Stromal cell of bone marrow (primary cell): ENCODE data around the gene SLC6A3.

Experiments
- DNase-seq: peaks from one replicate; pipeline ENCODE4 v3.0.0-alpha.2; 2012; ENCODE audit warnings: low read depth

The SLC6A3 gene

DNA sequence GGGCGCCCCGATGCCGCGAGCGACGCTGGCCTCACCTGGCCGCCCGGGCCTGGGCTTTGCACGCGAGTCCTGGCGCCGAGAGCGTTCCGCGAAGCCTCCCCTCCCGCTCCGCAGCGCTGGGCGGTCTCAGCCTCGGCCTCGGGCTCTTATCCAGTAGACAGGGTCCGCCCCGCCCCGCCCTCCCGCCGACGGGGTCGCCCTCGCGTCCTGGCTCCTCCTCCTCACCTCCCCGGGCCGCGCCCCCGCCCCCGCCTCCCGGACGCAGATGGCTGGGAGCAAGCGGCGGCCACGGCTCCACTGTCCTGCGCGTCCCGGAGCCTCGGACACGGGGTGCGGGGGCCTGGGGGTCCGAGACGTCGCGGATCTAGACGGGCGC, at the start of gene SLC6A3:
SLC6A3 (minus strand) TSS at position 128 of the 376 bp plus-strand sequence. CDS start 2,243 bp downstream, outside the sequence.
- no peak for DNase-seq

DNA sequence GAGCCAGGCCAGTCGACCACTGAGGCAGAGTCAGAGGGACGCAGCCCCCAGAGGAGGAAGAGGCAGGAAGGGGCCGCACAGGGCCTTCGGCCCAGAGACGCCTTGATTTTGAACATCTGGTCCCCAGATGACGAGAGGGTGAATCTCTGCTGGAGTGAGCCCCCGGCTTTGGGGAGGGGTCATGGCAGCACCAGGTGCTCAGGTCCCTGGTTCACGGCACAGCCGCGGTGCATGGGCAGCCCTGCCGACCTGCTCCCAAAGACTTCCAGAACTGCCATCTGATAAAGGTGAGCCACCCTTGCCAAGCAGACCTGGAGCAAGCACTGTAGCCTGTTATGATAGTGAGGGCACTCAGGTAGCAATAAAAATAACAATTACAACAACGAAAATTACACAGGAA, 48.7 kb upstream of the SLC6A3 start:
- DNase-seq = no peak

DNA sequence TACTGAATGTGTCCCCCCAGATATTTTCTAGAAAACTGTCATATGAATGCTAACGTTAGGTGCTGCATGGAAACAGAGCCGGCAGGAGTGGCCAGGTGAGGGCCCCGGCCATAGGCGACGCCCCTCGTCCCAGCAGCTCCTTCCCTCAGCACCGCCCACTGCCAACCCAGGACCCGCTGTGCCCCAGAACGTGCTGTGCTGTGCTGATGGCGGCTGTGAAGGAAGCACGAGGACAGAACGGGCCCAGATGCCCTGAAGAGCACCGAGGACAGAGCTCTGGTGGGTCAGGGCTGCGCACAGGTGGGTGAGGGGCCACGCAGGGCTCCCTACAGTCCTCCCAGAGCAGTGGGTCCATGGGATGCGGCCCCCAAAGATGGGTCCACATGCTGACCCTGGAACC, 48.2 kb upstream of the SLC6A3 start:
- DNase-seq = no peak

DNA sequence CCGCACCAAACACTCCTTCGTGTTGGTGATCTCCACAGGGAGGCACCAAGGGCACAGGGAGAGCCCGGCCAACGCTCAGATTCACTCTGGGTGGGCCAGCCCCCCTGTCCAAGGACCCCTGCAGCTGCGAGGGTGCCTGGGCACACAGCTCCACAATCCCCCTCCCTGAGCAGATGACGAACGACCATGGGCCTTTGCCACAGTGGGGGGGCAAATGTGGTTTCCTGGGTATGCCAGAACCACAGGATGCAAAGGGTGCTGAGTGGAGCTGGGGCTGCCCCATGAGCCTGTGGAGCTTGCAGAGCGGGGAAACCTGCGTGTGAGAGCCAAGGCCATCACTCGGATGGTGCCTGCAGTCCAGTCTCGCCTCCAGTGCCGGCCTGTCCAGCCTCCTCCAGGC, 47.5 kb upstream of the SLC6A3 start:
- DNase-seq = no peak

DNA sequence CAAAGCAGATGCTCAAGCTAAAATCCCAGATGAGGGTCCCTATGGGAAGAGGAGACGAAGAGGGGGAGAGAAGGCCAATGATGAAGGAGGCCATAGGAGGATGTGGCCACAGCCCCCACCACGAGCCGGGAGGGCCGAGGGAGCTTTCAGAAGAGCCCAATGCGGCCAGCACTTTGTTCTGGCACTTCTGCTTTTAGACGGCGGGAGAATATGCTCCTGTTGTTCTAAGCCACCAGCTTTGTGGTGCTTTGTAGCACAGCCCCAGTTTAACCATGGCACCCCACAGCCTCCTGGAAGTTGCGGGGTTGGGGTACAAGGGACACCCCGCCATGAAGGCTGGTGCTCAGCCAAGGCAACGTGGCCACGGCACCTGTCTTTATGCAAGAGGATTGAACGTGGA, 45.1 kb upstream of the SLC6A3 start:
- no peak for DNase-seq

DNA sequence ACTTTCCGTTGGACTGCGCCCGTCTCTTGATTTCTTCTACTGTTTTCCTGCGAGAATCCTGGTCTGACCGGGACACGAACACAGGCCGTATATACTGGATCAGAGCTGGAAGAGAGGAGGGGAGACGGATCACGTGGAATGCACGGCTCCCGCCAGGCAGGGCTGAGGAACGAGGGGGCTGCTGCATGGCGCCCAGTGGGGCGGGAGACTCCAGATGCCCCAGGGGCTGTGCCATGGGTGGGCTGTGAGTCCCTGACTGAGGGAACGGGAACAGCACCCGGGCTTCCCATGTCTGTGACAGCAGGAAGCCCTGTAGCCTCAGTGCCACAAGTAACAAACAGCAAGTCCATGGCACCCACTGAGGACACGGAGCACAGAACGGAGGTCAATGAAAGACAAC, 44.5 kb upstream of the SLC6A3 start:
- no peak for DNase-seq

DNA sequence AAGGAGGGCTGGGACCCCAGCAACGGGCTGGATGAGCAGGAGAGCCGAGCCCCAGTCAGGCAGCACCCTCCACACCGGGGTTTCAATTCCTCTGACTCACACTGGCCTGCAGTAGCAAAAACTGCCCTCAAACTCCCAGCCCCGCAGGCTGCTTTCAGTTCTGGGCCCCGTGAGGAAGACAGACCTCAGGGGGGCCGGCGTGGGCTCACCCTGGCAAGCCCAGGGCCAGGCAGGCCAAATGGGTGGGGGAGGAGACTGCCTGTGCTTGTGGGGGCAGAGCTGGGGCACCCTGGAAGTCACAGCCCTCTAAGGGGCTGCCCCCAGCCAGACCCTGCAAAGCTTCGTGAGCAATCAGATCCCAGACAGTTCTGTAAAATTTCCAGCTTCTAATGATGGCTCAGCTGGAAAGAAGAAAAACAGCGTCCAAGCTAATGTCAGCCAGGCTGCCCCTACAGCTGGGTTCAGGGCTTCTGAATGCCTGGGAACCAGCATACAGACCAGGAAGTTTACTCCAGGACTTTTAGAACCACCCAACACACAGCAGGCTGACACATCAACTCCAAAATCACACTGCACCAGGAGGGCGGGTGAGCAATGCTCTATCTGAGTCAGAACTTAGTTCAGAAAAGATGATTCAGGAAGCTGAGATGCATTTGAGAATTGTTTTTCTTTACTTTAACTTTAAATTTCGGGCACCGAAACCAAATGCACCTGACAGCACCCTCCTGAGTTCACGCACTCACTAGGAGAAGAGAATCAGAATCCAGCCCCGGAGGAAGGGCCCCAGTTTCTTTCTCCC, 43.8 kb upstream of the SLC6A3 start:
- DNase-seq = peak; percentile 90

DNA sequence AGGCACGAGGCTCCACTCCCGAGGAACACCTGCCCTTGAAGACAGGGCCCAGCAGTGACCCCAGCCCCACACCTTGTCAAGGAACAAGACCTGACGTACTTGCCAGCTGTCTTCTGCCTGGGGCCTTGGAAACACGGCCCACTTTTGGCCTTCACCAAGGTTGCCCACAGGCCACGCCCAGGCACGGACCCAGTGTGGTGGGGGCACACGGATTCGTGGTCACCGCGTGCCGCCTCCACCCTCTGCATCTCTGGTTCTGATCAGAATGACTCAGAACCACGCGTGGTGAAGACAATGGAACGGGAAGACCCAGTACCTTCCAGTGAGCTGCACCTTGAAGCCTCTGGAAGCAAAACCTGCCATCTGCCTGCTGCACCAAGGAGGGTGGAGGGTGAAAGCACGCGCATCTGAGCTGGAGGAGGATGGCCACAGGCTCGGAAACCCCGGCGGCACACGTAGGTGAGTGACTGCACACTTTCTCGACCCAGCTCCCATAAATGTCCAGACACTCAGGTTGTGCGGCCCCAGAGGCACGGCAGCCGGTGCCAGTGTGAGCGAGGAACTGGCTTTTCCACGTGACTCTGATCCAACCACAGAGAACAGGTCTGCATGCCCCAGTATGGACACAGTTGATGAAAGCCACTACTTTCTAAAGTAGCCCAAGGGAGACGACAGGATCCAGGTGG, 42.0 kb upstream of the SLC6A3 start:
- no peak for DNase-seq

DNA sequence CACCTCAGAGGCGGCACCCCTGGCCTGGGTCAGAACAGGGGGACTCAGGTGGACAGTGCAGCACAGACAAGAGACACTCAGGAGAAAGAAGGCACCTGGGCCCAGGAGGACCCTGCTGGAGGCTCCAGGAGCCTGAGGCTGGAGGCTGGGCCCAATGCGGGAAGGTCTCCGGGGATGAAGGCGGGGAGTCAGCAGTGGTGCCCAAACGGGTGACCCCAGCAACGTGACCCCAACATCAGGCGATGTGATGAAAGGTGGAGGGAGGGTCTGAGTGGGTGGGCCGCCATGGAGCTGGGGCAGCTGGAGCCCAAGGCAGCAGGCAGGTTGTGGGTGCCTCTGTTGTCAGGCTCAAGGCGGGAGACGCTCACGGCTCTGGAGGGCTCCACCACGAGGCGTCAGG, 41.0 kb upstream of the SLC6A3 start:
- DNase-seq = no peak

DNA sequence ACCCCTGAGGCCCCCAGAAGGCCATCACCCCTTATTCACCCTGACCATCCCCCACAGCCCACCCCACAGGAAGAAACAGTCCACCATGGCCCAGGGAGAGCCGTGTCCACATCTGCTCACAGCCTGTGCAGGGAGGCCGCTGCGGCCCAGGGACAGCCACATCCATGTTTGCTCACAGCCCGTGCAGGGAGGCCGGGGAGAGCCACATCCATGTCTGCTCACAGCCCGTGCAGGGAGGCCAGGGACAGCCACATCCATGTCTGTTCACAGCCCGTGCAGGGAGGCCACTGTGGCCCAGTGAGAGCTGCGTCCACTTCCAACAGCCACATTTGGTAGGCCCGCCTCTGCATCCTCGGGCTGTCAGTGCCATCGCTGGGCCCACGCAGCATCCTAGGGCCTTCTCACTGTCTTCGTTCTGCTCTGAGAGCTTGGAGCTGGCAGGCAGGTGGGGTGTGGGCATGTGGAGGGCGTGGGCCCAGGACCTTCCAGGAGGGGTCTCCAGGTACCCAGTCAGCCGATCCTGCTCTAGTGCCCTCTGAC, 40.4 kb upstream of the SLC6A3 start:
- DNase-seq = no peak

DNA sequence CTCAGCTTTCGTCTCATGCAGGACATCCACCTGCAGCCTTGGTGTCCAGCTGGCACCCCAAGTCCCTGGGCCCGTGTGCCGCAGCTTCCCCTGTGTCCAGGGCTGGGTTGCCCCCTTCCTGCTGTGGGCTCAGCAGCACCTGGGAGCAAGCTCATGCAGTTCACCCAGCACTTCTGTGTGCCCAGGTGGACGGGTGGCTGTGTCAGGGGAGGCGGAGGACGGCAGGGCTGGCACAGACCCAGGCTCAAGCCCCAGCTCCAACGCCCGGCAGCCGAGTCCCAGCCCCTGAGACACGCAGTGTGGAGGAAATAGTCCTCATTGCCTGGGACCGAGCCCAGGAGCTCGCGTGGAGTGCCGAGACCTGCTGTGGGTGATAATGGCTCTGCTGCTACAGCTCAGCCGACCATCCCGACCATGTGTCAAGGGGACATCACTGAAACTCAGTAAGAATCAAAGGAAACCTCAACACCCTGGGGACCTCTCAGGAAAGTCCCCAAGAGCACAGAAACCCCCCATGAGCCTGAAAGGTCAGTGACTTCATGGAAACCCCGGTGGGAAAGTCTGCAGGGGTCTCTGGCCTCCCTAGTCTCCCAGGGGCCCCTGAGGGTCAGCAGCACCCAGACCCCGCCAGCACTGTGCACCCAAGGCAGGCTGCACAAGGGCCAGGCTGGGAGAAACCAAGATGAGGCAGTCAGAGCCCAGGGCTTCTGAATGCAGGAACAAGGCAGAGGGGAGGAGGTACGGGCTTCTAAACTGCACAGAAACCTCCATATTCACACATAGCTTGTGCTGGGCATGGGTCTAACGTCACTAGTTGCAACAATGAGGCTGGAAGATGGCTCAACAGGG, 39.7 kb upstream of the SLC6A3 start:
- no peak for DNase-seq

DNA sequence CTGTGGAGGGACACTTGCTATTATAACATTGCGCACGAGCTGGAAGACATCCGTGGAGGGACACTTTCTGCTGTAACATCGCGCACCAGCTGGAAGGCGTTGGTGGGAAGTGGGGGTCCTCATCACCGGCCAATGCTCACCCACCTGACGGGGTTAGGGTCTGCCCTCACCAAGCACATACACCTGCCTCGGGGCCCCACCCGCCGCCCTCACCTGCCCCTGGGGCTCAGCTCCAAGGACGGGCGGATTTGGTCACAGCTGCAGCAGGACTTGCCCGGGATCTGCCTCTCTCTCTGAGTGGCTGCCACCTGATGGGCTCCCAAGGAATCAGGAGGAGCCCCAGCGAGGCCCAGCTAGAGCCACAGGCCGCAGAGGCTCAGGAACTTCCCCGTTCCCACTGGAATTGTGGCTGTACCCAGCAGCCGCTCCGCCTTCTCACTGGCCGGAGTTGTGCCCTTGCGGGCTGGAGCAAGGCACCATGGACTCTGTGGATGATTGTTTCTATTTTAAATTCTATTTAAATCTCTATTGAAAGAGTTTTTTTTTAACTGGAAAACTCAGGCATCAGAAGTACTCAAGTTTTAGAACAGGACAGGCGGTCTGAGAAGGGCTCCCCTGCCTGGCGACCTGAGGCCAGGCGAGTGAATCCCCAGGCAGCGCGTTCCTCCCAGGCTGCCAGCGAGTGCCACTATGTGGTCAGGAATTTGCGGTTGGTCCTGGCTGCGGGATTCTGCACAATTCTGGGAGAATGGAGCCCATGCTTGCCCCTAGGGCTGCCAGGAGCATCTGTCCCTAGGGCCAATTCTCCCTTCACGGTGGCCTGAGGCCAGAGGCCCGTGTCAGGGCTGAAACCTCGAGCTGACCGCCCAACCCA, 38.9 kb upstream of the SLC6A3 start:
- DNase-seq = no peak

DNA sequence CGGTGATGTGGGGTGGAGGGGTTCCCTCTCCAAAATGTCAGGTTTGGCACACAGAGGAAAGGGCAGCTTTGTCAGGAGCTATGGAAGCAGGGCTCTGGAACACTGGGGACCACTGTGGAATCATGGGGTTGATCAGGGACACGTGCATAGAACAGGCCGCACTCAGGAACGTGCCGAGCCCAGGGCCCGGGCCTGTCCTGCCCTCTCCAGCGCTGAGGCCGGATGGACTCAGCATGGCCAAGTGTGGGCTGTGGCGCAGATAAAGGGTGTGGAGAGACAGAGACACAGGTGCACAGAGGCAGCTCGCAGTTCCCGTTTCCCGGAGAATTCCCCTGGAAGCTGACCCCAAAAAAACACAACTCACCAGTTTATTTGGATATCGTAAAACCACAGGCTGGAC, 37.8 kb upstream of the SLC6A3 start:
- no peak for DNase-seq

DNA sequence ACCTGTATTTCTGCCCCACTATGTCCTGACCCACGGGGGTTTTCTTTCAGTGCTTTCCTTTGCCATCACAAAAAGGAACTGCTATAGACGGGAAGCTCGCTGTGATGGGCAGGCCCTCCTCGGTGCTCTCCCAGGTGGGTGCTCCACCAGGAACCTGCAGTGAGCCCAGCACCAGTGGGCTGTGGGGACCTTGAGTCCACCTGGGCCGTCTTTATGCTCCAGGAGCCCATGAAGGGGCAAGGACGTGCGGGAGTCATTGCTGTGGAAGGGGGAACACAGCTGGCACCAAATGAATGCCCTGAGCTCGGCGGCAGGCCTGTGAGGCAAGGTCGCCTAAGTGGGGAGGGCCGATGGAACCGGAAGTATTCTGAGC, 36.7 kb upstream of the SLC6A3 start:
- DNase-seq = no peak

DNA sequence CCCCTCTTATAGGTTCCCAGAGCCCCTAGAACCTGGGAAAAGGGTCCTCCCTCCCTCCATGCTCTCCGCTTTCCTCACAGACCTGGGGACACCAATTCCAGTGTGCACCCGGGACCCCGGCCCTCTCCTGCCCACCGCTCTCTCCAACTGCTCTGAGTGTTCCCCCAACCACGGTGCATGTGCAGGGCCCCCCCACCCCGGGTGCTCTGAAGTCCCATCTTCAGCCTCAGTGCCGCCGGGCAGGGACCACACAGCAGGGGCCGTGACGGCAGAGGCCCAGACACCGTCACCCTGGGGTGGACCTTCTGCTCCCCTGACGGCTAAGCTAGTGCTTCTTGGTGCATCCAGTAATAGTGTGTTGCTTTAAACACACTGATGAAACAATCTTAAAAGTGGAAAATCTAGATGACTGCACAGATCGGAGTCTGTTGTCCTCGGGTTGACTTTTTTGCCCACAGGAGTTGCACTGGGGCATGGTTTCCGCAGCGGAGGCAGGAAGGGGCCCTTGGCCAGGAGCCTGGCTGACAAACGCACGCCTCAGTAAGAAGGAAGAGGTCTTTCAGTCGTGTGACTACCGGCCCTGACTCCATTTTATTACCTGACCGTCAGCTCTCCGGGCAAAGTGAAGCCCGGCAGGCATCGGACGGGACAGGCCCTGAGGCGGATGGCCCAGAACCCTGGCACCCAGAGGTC, 36.2 kb upstream of the SLC6A3 start:
- no peak for DNase-seq

DNA sequence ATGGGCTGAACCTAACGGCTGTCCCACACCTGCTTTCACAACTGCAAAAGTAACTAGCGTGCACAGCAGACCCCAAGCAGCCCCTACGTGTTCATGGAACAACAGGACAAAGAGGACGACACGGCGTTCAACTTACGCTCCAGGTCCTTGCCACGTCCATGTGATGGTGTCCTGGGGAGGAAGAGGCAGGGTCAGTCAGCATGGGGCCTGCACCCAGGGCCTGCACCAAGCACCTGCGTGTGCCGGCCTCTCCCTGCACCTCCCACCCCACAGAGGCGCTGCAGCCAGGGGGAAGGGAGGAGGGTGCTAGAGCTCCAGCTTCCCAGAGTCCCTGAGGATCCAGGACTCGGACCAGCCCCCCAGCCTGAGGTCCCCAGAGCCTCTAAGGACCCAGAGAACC, 35.6 kb upstream of the SLC6A3 start:
- no peak for DNase-seq

DNA sequence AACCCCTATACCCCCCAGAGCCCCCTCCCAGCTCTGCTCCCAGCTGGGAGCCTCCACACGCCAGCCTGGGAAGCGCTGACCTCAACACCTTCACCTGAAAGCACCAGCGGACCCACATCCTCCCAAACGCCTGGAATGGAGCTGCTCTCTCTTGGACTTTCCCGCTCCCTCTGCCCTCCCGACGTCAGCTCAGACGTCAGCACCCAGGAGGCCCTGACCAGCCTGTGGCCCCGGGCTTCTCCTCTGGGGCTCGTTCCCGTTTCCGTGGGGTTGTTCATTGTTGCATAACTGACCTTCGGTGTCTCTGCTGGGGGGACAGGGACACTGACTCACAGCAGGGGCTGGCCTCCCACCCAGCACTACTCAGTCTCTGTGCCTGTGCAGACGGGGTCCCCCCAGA, 35.0 kb upstream of the SLC6A3 start:
- DNase-seq = no peak

DNA sequence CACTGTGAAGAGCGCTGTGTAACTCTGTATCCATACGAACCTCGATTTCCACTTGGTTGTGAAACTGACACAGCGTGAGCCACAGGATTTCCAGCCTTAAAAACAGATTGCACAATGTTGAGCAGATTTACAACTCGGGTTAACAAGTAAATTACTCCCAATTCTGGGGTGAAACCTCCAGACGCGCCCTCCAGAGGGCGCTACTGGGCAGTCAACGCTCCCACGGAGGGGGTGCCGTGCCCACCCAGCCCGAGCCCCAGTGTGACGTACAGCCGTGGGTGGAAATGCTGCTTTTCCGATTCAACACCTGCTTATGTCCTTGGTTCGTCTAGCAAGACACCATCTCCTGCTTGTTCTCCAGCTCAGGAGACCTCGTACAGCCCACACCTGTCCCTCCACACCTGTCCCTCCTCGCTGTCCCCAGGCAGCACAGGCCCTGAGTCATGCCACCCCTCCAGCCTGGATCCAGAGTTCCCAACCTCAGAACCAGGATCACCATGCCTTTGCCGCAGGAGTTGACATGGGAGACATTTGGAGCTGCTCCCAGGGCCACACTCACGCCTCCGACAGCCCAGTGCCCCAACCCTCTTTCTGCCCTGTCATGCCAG, 34.4 kb upstream of the SLC6A3 start:
- peak; percentile 51 for DNase-seq

DNA sequence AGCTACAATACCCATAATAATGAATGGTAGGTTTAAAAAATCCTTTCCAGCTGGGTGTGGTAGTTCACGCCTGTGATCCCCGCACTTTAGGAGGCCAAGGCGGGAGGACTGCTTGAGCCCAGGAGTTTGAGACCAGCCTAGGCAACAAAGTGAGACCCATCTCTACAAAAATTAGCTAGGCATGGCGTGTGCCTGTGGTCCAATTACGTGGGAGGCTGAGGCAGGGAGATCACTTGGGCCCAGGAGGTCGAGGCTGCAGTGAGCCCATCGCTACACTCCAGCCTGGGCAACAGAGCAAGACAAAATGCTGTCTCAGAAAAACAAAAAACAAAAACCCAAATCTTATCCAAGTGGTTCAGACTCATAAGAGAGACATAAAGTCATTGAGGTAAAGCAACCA, 33.8 kb upstream of the SLC6A3 start:
- no peak for DNase-seq

DNA sequence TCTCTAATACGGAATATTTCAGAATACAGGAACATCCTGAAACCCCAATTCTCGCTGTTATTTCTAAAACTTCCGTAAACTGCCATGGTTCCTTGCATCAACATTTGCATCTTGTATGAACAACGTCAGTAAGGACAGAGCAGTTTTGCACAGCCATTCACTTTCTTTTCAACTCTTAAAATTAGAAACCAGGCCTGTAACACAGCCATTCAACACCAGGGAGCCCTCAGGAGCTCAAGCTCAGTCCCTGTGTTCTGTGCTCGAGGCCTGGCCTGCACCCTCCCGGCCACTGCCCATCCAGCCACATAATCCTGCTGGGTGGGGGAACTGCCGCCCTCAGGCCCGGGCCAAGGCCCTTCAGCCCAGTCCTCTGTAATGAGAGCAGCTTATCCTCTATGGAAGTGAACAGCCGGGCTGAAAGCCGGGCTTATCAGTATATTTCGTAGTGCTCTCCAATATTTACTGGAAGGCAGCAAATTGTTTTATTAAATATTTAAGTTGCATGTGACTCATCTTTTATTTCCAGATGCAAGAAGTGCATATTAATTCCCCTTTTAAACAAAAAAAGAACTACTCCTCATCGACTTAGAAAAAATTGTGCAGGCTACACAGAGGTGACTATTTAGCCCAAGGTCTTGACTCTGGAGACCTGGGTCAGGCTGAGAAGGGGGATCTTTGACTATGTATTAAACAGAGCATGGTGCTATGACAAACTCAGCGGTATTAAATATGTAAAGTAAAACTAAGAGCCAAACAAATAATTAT, 33.2 kb upstream of the SLC6A3 start:
- no peak for DNase-seq
